Hematopoietic multipotent progenitor cell treated with erythropoietin and hydrocortisone succinate and interleukin-3 and kit ligand, for 17 days (in vitro differentiated cells): ENCODE measurements around the gene TF.

Experiments
- DNase-seq: peaks from one replicate; pipeline ENCODE4 v3.0.0-alpha.2; 2015; ENCODE audit warnings: low spot score

The TF gene

DNA sequence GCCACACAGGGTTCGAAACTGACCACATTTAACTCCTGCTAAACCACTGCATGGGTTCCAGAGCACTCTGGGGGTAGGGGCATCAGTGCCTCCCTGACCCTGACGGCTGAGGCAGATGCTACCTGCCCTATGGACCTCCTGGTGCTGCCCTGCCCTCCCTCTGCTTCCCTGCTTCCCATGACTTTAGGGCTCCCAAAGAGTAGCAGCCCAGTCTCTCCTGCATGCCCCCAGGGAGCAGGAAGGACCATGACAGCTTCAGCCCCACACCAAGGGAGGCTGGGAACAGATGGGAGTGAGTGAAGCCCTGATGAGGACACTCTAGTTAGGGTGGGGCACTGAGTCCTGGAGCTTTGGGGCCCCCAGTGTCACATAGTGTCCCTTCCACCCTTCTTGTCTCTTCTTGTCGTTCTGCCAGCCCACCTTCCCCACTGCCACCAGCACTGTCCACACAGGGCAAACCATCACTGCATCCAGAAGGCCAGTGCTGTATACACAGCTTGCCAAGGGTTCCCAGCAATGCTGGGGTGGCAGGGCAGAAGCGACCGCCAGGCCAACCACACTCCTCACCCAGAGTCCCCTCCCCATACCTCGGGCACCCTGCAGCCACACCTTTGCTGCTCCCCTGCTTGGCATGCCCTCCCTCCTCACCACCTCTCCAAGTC lies 90.4 kb downstream of the TF start:
- no peak for DNase-seq

DNA sequence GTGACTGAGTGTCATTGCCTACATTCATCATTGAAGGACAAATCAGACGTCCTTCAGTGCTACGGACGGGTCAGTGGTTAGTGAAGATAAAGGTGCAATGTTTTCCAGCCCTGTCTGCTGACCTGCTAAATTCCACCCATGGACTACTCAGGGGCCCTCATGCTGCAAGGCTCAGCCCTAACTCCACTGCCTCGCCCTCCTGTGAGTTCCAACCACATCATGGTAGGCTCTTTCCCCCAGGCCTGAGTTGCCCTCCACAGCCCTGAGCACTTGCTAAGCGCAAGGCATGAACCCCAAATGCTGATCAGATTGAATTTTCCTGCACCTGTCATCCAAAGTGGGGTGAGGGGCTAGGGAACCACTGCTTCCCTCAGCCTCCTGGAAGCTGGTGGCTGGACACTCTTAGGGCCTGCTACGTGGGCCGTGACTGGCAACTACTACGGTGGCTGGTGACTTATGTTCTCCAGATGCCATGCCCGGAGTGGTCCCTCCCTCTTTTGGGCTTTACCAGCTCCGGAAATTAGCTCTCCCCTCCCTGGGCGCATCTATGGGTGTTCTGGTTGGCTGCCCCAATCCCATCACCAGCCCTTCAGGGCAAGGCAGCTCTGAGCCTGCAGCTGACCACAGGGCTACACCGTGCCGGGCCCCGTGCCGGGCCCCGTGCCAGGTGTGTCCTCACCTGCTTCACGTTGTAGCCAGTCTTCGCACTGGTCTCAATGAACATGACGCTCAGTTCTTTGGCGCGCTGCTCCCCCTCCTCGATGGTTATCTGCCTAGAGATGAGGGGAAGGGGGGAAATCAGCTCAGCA lies 91.5 kb downstream of the TF start:
- DNase-seq, result no peak

DNA sequence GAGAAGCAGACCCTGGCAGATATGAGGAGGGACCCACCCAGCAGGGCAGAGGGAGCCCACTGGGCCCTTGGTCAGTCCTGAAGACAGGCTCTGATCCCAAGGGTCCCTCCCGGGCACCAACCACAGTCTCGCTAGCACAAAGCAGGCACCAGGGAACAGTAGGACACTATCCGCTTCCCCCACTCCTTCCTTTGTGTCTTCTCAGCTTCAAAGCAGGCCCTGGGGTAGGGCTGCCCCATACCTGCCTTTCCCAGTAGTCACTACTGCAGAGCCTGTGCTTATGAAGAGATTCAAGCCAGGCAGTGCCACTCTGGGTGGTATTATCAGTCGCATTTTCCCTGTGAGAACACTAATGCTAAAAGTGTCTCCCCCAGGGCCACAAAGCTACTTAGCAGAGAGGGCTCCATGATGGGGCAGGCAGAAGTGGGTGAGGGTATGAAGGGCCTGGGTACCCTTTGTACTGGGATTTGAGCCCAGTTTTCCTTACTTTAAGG lies 92.2 kb downstream of the TF start:
- no peak for DNase-seq

DNA sequence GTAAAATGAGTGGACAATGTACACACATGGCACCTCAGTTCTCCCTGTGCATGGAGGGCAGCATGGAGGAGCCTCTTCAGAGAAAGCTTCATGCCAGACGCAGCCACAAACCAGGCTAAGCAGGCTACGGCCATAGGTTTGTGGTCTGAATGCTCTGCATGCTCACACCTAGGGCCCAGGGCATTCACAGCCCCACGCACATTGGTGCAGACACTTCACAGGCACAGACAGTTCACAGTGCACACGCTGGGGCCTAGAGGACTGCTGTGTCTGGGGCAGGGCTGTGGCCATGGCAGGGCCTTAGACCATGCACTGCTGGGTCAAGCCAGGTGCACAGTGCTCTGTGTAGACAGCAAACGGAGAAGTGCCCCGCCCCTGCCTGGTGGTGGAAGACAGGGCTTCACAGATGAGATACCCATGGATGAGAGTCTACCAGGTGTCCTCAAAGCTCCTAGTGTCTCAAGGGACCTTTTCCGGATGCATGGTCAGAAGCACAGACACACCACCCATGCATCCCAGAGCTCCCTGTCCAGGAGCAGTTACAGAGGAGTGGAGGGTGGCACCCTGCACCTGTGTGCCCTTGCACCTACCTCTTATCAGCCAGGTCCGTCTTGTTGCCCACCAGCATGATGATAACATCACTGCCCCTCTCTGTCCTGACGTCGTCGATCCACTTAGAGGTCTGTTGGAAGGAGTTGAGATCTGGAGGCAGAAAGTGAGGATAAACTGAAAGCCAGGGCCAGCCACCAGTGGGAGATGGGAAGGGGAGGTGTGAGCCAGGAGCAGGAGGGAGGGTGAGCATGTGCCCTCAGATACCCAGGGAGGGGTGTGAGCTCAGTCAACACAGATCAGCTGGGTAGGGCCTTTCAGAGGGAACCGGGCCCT lies 93.0 kb downstream of the TF start:
- no peak for DNase-seq

DNA sequence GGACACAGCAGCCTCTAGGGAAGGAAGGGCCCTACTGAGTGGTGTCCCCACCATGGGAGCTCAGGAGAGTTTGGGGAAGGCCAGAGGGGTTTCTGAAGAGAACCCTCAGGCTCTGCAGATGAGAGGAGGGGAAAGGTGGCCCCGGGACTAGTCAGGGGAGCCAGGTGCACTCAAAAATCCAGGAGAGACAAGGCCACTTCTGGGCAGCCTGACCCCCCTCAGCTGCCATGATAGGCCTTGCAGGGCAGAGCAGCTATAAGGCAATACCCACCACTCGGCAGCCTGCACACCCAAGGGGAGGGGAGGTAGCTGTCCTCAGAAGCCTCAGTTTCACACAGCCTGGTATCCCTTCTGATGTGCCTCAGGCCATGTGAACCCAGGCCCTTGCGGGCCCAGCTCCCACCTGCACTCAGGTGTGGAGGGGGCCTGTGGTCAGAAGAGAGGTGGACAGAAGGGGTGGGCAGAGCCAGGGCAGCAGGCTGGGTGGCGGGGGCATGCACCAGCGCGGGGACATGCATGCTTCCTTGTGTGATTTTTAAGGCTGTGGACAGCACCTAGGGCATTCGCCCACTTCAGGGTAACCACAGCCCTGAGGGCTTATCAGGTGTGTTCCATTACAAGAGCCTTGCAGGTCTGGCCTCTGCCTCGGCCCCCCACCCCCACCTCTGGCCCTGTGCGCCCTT lies 94.0 kb downstream of the TF start:
- DNase-seq, result no peak

DNA sequence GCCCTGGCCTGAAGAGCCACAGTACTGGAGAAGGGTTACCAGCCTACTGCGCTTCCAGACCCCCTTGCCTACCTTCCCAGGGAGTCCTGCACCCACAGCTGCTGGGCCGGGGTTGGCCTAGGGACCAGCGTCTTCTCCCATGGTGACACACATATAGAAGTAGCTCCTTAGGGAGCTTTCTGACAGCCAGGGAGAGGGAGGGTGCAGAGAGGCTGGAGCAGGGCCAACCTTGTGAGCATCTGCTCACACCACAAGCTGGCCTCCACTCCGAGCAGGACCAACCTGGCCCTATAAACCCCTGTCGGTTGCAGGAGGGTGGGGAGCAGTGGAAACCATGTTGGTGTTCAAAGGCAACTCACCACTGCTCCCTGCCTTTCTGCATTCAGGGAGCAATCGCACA lies 94.6 kb downstream of the TF start:
- DNase-seq, result no peak

DNA sequence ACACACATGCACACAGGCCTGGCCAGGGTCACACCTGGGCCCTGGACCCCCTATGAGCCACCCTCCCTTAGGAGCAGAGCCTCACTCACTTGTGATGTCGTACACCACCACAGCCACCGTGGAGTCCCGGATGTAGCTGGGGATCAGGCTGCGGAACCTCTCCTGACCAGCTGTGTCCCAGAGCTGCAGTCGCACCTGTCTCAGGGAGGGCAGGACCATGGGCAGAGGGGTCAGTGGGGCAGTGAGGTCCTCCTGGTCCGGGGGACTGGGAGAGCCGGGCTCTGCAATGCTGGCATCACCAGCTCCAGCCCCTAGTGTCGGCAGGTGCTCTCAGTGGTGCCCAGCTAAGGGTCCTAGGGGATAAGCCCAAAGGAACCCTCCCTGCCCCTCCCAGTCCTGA lies 95.0 kb downstream of the TF start:
- no peak for DNase-seq

DNA sequence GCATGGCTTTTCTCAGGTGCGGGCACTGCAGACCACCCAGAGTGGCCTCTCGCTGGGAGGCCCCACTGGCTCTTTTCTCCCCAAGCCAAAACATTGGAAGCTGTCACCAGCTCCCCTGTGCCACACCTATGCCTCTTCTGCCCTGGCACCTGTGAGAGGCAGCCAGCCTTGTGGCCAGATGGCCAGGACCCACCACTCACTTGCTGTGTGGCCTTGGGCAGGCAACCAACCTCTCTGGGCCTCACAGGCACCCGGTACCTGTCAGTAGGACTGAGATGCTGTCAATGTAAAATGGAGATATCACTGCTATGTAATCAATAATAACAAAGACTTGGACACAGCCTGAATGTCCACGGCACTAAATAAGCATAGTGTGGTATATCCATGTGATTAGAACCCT lies 96.0 kb downstream of the TF start:
- no peak for DNase-seq

DNA sequence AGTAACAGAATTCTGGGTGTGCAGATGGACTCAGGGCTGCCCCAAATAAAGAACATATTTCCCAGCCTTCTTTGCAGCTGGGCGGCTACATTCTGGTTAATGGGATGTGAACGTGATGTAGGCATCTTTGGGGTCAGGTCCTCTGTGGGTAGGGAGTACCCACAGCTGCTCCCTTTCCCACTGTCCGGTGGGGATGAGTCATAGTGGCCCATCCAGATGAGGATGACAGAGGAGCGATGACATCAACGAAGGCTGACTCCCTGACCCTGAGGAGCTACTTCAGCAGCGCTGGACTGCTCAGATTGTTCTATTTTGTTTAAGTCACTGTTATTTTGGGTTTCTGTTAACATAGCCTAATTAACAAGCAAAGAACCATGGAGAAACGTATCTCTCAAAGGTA lies 97.4 kb downstream of the TF start:
- no peak for DNase-seq

DNA sequence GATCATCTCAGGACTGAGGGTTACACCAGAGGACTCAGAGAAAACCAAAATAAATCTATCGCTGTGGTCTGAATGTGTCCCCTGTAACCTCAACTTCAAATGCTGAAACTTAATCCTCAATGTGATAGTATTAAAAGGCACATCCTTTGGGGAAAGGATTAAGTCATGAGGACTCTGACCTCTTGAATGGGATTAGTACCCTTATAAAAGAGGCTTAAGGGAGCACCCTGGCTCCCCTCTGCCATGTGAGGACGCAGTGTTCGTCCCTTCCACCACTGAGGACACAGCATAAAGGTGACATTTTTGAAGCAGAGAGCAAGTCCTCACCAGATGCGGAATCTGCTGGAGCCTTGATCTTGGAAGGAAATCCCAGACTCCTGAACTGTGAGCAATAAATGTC lies 98.9 kb downstream of the TF start:
- DNase-seq, result no peak
